GM23338 (cell line): Measurements from ENCODE around the gene RAB11A. TPM values are rescaled to one million over a fixed set of nuclear protein-coding genes. Genes with fewer than 3 reads are reported as not detected.

Experiments
- ATAC-seq: fragments of 200-7000 bp; cut with Tn5 transposase; 3 replicates; pipeline ENCODE4 v1.9.1; 2020
- DNase-seq: peaks from one replicate; pipeline ENCODE4 v3.0.0-alpha.2; 2015; ENCODE audit warnings: low spot score
- H2AFZ ChIP-seq: fragments of 200-600 bp; sonication (generic); 2 replicates; pipeline ENCODE4 v1.8.0; 2016; ENCODE audit warnings: antibody characterized with exemption, mild to moderate bottlenecking, moderate library complexity
- H3F3A ChIP-seq: fragments of 200-600 bp; sonication (generic); replicated peaks from 2 replicates; pipeline ENCODE4 v1.8.0; 2017; ENCODE audit warnings: antibody characterized with exemption, mixed run types, low read depth
- H3K27ac ChIP-seq: fragments of 200-600 bp; sonication (generic); 2 replicates; pipeline ENCODE4 v1.6.1; 2016; ENCODE audit warnings: low read depth
- H3K27me3 ChIP-seq: fragments of 200-600 bp; sonication (generic); 2 replicates; pipeline ENCODE4 v1.8.0; 2016; ENCODE audit warnings: mild to moderate bottlenecking, mixed run types, moderate library complexity; ENCODE audit not compliant: insufficient read depth
- H3K36me3 ChIP-seq: fragments of 200-600 bp; sonication (generic); 2 replicates; pipeline ENCODE4 v1.8.0; 2016; ENCODE audit warnings: mild to moderate bottlenecking; ENCODE audit not compliant: insufficient read depth
- H3K4me1 ChIP-seq: fragments of 200-600 bp; sonication (generic); 2 replicates; pipeline ENCODE4 v1.8.0; 2016; ENCODE audit warnings: mild to moderate bottlenecking, moderate library complexity; ENCODE audit not compliant: insufficient read depth
- H3K4me2 ChIP-seq: fragments of 200-600 bp; sonication (generic); 2 replicates; pipeline ENCODE4 v1.7.1; 2017; ENCODE audit warnings: mixed run types
- H3K4me3 ChIP-seq: fragments of 200-600 bp; sonication (generic); 2 replicates; pipeline ENCODE4 v1.6.1; 2016; ENCODE audit warnings: mixed run types
- H3K79me2 ChIP-seq: fragments of 200-600 bp; sonication (generic); replicated peaks from 2 replicates; pipeline ENCODE4 v1.8.0; 2017; ENCODE audit warnings: mild to moderate bottlenecking; ENCODE audit not compliant: insufficient read depth
- H3K9me2 ChIP-seq: fragments of 200-600 bp; sonication (generic); 2 replicates; pipeline ENCODE4 v1.8.0; 2017; ENCODE audit not compliant: insufficient read depth
- H4K20me1 ChIP-seq: fragments of 200-600 bp; sonication (generic); replicated peaks from 2 replicates; pipeline ENCODE4 v1.8.0; 2017; ENCODE audit warnings: mild to moderate bottlenecking; ENCODE audit not compliant: insufficient read depth
- H3K27ac Mint-ChIP-seq: 2 replicates; pipeline ENCODE4 v1.8.0; 2020; ENCODE audit warnings: inconsistent platforms, mild to moderate bottlenecking, moderate library complexity, mixed read lengths
- H3K27me3 Mint-ChIP-seq: 3 replicates; pipeline ENCODE4 v1.8.0; 2022; ENCODE audit warnings: low read depth, mild to moderate bottlenecking, moderate library complexity, mixed read lengths, inconsistent platforms; ENCODE audit not compliant: insufficient read depth, poor library complexity
- H3K36me3 Mint-ChIP-seq: 3 replicates; pipeline ENCODE4 v1.8.0; 2021; ENCODE audit warnings: low read depth, mild to moderate bottlenecking, inconsistent platforms, moderate library complexity, mixed read lengths
- H3K4me1 Mint-ChIP-seq: 3 replicates; pipeline ENCODE4 v1.8.0; 2020; ENCODE audit warnings: mild to moderate bottlenecking, inconsistent platforms, mixed read lengths
- H3K4me3 Mint-ChIP-seq: 3 replicates; pipeline ENCODE4 v1.8.0; 2021; ENCODE audit warnings: moderate library complexity, mild to moderate bottlenecking, inconsistent platforms, mixed read lengths
- H3K9me3 Mint-ChIP-seq: 3 replicates; pipeline ENCODE4 v1.8.0; 2020; ENCODE audit warnings: moderate library complexity, mild to moderate bottlenecking, inconsistent platforms, mixed read lengths
- CREB1 ChIP-seq: fragments of 250-450 bp; sonication (Bioruptor Pico); IDR thresholded peaks from 2 replicates; pipeline ENCODE4 v1.5.0; 2020; ENCODE audit warnings: low read depth, mild to moderate bottlenecking, moderate library complexity
- CTCF ChIP-seq, 2 experiments: fragments of 200-600 bp in 1 of 2; sonication (generic) in 1 of 2; conservative IDR thresholded peaks; 2 replicates each; pipeline versions ENCODE4 v1.5.1 to v1.6.1; 2016 to 2017; ENCODE audit warnings: antibody characterized with exemption in 2 of 2, low read depth in 2 of 2, mild to moderate bottlenecking in 2 of 2, moderate library complexity in 1 of 2
- EZH2 ChIP-seq: fragments of 200-600 bp; sonication (generic); IDR thresholded peaks from one replicate; pipeline ENCODE4 v1.8.0; 2017; ENCODE audit warnings: antibody characterized with exemption, mild to moderate bottlenecking, low read depth; ENCODE audit not compliant: unreplicated experiment
- EZH2phosphoT487 ChIP-seq: fragments of 200-600 bp; sonication (generic); IDR thresholded peaks from one replicate; pipeline ENCODE4 v1.8.1; 2018; ENCODE audit warnings: antibody characterized with exemption; ENCODE audit not compliant: unreplicated experiment
- JUNB ChIP-seq: IDR thresholded peaks from one replicate; pipeline ENCODE4 v1.6.1; 2016; ENCODE audit warnings: antibody characterized with exemption; ENCODE audit not compliant: unreplicated experiment
- NANOG ChIP-seq: IDR thresholded peaks from 2 replicates; pipeline ENCODE4 v1.6.1; 2016; ENCODE audit warnings: antibody characterized with exemption, borderline replicate concordance
- POLR2AphosphoS5 ChIP-seq: IDR thresholded peaks from 2 replicates; pipeline ENCODE4 v1.6.1; 2016; ENCODE audit warnings: antibody characterized with exemption, low read depth
- REST ChIP-seq: IDR thresholded peaks from one replicate; pipeline ENCODE4 v1.6.1; 2018; ENCODE audit warnings: antibody characterized with exemption; ENCODE audit not compliant: unreplicated experiment
- STAT1 ChIP-seq: IDR thresholded peaks from one replicate; pipeline ENCODE4 v1.6.1; 2016; ENCODE audit warnings: antibody characterized with exemption; ENCODE audit not compliant: unreplicated experiment
- ZNF114 ChIP-seq: fragments of 250-450 bp; sonication (Bioruptor Pico); IDR thresholded peaks from 2 replicates; pipeline ENCODE4 v1.5.0; 2020; ENCODE audit warnings: mild to moderate bottlenecking, moderate library complexity
- ZNF331 ChIP-seq: fragments of 250-450 bp; sonication (Bioruptor Pico); IDR thresholded peaks from 2 replicates; pipeline ENCODE4 v1.5.0; 2020; ENCODE audit warnings: low read depth, mild to moderate bottlenecking, moderate library complexity
- polyA plus RNA-seq: library from polyadenylated mRNA; unstranded; fragments of >200 nt; fragmentation: Nextera tagmentation; extraction: Ambion mirVana; gene quantifications from 2 replicates; pipeline ENCODE4 v1.2.1, GENCODE V29; 2016
- total RNA-seq: library from RNA; depleted of rRNA; stranded (reverse); fragments of >200 nt; shearing (Covaris generic); gene quantifications from 2 replicates; pipeline ENCODE4 v1.2.3, GENCODE V29; 2014
- TF ChIP-seq, protein P1 (sequence below): IDR thresholded peaks from 2 replicates; pipeline ENCODE4 v1.6.1; 2016; ENCODE audit warnings: antibody characterized with exemption

Gene RAB11A
- total and polyA plus RNA-seq, 2 experiments from 2014 or later, result 251 to 369 TPM

GRCh38 chr15:65873256-65873655 lies 4.0 kb downstream of the RAB11A start (continued):
- TF ChIP-seq CTCF (conservative IDR thresholded peaks at IDR 0.05; ENCODE audit: low read depth in 2 of 2) (no peak), EZH2 (no peak)

DNA sequence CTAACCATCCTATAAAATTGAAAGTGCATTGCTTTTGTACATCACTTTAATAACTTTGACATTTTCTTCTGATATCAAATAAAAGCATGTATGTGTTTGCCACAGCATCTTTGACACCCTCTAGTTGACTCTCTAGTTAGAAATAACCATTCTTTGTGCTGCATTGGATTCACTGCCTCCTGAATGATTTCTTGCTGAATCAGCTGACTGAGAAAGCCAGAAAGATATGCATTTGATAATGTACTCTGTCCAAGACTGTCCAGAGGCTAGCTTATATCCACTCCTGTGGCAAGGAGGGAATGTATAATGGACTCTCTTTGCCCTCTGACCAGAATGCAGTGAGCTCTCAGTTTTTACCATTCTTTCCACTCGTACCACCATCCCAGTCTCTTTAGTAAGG lies 6.2 kb downstream of the RAB11A start:
- peaks cover 7% of the 10 kb centered on the region for H3K4me1 ChIP-seq
- no peak for DNase-seq
- H3K27ac ChIP-seq, result no peak overlapping the region
- no peaks in the 10 kb centered on the region for H3K27me3 ChIP-seq
- no peak overlapping the region for H3K4me3 ChIP-seq
- H4K20me1 ChIP-seq, result peaks cover 33% of the 10 kb centered on the region
- Mint-ChIP-seq H3K9me3 (no peaks in the 10 kb centered on the region), H3K4me3 (no peak overlapping the region), H3K27ac (no peak overlapping the region), H3K4me1 (peaks cover 6% of the 10 kb centered on the region; the same call in 2 of the 3 replicates), H3K36me3 (peaks cover 36% of the 10 kb centered on the region), H3K27me3 (no peaks in the 10 kb centered on the region)
- H3K4me2 ChIP-seq, result no peak overlapping the region
- no peak overlapping the region for H2AFZ ChIP-seq
- no peak for ATAC-seq
- peaks cover 75% of the 10 kb centered on the region for H3K79me2 ChIP-seq
- H3K9me2 ChIP-seq, result no peaks in the 10 kb centered on the region
- H3K36me3 ChIP-seq, result peaks cover 33% of the 10 kb centered on the region
- no peaks in the 10 kb centered on the region for H3F3A ChIP-seq
- TF ChIP-seq CREB1, result no peak
- TF ChIP-seq, protein P1, sequence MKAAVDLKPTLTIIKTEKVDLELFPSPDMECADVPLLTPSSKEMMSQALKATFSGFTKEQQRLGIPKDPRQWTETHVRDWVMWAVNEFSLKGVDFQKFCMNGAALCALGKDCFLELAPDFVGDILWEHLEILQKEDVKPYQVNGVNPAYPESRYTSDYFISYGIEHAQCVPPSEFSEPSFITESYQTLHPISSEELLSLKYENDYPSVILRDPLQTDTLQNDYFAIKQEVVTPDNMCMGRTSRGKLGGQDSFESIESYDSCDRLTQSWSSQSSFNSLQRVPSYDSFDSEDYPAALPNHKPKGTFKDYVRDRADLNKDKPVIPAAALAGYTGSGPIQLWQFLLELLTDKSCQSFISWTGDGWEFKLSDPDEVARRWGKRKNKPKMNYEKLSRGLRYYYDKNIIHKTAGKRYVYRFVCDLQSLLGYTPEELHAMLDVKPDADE, result no peak
- no peak for TF ChIP-seq EZH2phosphoT487
- no peak for TF ChIP-seq EZH2
- no peak for TF ChIP-seq ZNF114
- no peak for TF ChIP-seq NANOG
- TF ChIP-seq ZNF331, result no peak
- no peak for TF ChIP-seq JUNB
- no peak for TF ChIP-seq POLR2AphosphoS5
- no peak for TF ChIP-seq CTCF (conservative IDR thresholded peaks at IDR 0.05; ENCODE audit: low read depth in 2 of 2)
- TF ChIP-seq STAT1, result no peak
- TF ChIP-seq REST, result no peak
